ENCODE data around the gene USB1.

DNA sequence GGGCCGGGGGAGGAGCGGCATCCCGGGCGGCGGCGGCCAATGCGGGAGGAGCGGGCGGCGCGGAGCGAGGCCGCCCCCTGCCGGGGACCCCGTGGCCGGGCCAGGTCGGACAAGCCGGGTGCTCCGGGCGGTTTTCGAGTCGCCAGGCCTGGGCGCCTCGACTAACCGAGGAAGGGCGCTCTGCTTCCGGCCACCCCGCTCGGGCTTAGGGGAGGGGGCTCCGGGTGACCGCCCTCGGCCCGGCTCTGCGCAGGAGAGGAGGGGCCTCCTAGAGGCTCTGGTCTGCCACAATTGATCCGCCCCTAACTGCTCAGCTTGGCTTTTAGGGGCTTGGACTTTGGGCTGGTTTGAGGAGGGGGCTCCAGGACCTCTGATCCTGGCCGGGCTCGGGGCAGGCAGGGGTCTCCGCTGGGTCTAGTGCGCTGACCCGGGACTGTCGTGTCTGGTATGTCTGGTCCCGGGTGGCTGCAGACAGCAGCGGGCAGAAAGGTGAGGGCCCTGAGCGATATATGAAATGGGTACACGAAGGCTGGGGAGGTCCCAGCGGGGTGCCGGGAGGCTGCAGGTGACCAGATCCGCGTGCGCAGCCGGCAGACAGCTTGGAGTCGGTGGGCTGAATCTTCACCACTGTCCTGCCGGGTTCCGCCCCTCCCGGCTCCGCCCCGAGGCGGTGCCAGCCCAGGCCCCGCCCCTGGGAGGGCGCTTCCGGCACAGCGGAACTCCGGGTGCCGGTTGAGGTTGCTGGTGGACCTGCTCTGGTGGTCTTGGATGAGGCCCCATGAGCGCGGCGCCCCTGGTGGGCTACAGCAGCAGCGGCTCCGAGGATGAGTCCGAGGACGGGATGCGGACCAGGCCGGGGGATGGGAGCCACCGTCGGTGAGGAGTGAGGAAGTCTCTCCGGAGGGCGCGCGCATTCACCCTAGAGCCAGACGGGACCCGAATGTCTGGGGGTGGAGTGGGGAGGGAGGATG lies at the start of gene USB1:
- TF ChIP-seq, protein P1, sequence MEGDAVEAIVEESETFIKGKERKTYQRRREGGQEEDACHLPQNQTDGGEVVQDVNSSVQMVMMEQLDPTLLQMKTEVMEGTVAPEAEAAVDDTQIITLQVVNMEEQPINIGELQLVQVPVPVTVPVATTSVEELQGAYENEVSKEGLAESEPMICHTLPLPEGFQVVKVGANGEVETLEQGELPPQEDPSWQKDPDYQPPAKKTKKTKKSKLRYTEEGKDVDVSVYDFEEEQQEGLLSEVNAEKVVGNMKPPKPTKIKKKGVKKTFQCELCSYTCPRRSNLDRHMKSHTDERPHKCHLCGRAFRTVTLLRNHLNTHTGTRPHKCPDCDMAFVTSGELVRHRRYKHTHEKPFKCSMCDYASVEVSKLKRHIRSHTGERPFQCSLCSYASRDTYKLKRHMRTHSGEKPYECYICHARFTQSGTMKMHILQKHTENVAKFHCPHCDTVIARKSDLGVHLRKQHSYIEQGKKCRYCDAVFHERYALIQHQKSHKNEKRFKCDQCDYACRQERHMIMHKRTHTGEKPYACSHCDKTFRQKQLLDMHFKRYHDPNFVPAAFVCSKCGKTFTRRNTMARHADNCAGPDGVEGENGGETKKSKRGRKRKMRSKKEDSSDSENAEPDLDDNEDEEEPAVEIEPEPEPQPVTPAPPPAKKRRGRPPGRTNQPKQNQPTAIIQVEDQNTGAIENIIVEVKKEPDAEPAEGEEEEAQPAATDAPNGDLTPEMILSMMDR (IDR thresholded peaks at IDR 0.05): peak; percentile 49 to 66 (median 52)
- TF ChIP-seq POLR2AphosphoS5 (IDR thresholded peaks at IDR 0.05; ENCODE audit: insufficient read depth in 1 of 2, low read depth in 1 of 2) (peak; percentile 43 to 91), POLR2A (IDR thresholded peaks at IDR 0.05) (peak in 1 of 2 donors; percentile 57)

Data from vagina (tissue), 2 donors.